ENCODE data around the gene S100A3. TPM values are rescaled to one million over a fixed set of nuclear protein-coding genes. Genes with fewer than 3 reads are reported as not detected.

Gene S100A3
- total and polyA plus RNA-seq, 2 of the 13 experiments (the other 11 are each of a cell fraction or from before 2014, with no cell fraction given), result 2.5 to 4.5 TPM

- TF ChIP-seq ZBTB37 (CRISPR knock-in tag; IDR thresholded peaks at IDR 0.05), result no peak
- TF ChIP-seq MEIS2 (CRISPR knock-in tag; IDR thresholded peaks at IDR 0.05), result no peak
- no peak for TF ChIP-seq NFE2L1 (CRISPR knock-in tag; IDR thresholded peaks at IDR 0.05; ENCODE audit: borderline replicate concordance)
- TF ChIP-seq FOSL1 (CRISPR knock-in tag; IDR thresholded peaks at IDR 0.05; ENCODE audit: borderline replicate concordance), result no peak
- no peak for TF ChIP-seq ZNF253 (CRISPR knock-in tag; IDR thresholded peaks at IDR 0.05; ENCODE audit: borderline replicate concordance)
- TF ChIP-seq ZNF503 (CRISPR knock-in tag; IDR thresholded peaks at IDR 0.05), result no peak
- TF ChIP-seq KMT2A (CRISPR knock-in tag; IDR thresholded peaks at IDR 0.05), result 0 out of 2 replicates have a peak, but pooled peaks have one; percentile 33
- no peak for TF ChIP-seq CREM (IDR thresholded peaks at IDR 0.05)
- TF ChIP-seq CREM (CRISPR knock-in tag; IDR thresholded peaks at IDR 0.05), result no peak
- TF ChIP-seq ZBTB14 (CRISPR knock-in tag; IDR thresholded peaks at IDR 0.05), result no peak
- no peak for TF ChIP-seq ZNF777 (CRISPR knock-in tag; IDR thresholded peaks at IDR 0.05)
- no peak for TF ChIP-seq NPAS2 (CRISPR knock-in tag; IDR thresholded peaks at IDR 0.05; ENCODE audit: borderline replicate concordance)
- no peak for TF ChIP-seq MTF2 (CRISPR knock-in tag; IDR thresholded peaks at IDR 0.05; ENCODE audit: borderline replicate concordance)
- TF ChIP-seq ZNF850 (CRISPR knock-in tag; conservative IDR thresholded peaks at IDR 0.05), result no peak
- peak; percentile 81 for TF ChIP-seq IRF2 (CRISPR knock-in tag; IDR thresholded peaks at IDR 0.05)
- TF ChIP-seq DNMT3B (CRISPR knock-in tag; conservative IDR thresholded peaks at IDR 0.05), result no peak
- no peak for TF ChIP-seq FOXM1 (CRISPR knock-in tag; IDR thresholded peaks at IDR 0.05)
- no peak for TF ChIP-seq ZFAT (CRISPR knock-in tag; conservative IDR thresholded peaks at IDR 0.05)
- TF ChIP-seq ZSCAN29 (CRISPR knock-in tag; conservative IDR thresholded peaks at IDR 0.05), result no peak
- TF ChIP-seq RXRA (CRISPR knock-in tag; IDR thresholded peaks at IDR 0.05), result 0 out of 2 replicates have a peak, but pooled peaks have one; percentile 15
- 0 out of 2 replicates have a peak, but pooled peaks have one; percentile 40 for TF ChIP-seq TGIF2 (CRISPR knock-in tag; IDR thresholded peaks at IDR 0.05)
- peak; percentile 53 for TF ChIP-seq YY1 (IDR thresholded peaks at IDR 0.05; ENCODE audit: insufficient read depth, insufficient replicate concordance, low read depth, low read length)
- TF ChIP-seq ZBTB8A (CRISPR knock-in tag; IDR thresholded peaks at IDR 0.05; ENCODE audit: borderline replicate concordance, low read depth), result no peak
- TF ChIP-seq NR2F6 (IDR thresholded peaks at IDR 0.05), result no peak
- TF ChIP-seq NR2F6 (CRISPR knock-in tag; IDR thresholded peaks at IDR 0.05), result peak; percentile 54; the same call in 1 of the 2 replicates
- no peak; the same call in 1 of the 2 replicates for TF ChIP-seq ZNF138 (CRISPR knock-in tag; IDR thresholded peaks at IDR 0.05; ENCODE audit: low read depth)
- TF ChIP-seq HNRNPK (IDR thresholded peaks at IDR 0.05; ENCODE audit: low read depth, low read length, poor library complexity, severe bottlenecking), result no peak
- no peak for TF ChIP-seq SP2 (CRISPR knock-in tag; IDR thresholded peaks at IDR 0.05)
- 0 out of 2 replicates have a peak, but pooled peaks have one; percentile 12 for TF ChIP-seq ZNF224 (CRISPR knock-in tag; IDR thresholded peaks at IDR 0.05)
- TF ChIP-seq ZNF709 (CRISPR knock-in tag; IDR thresholded peaks at IDR 0.05), result no peak
- no peak for TF ChIP-seq ZNF841 (CRISPR knock-in tag; IDR thresholded peaks at IDR 0.05; ENCODE audit: borderline replicate concordance)
Observed at GRCh38 chr1:153510984-153511410, 38.1 kb downstream of the S100A3 start (continued).

Data from HepG2 (cell line).